Measurements from ENCODE around the gene FAM83F.
A peak's percentile ranks its signal among the peaks of the same experiment; 100 is the strongest.

GRCh38 chr22:39984006-39984405 is 10.7 kb upstream of the FAM83F start:
- TF ChIP-seq CTCF (IDR thresholded peaks at IDR 0.05) (no peak), POLR2A (IDR thresholded peaks at IDR 0.05) (no peak), POLR2AphosphoS5 (IDR thresholded peaks at IDR 0.05; ENCODE audit: insufficient read depth in 1 of 2, low read depth in 1 of 2) (peak in 1 of 2 donors; percentile 68)

All from vagina (tissue), 2 donors.